ENCODE measurements around the gene IL34.
A peak's percentile ranks its signal among the peaks of the same experiment; 100 is the strongest.
"Not testable (repeated sequence)": the region's sequence is repeated elsewhere in the genome, so short reads cannot be mapped to it uniquely, and the experiment has no call there.

IL34 gene

DNA sequence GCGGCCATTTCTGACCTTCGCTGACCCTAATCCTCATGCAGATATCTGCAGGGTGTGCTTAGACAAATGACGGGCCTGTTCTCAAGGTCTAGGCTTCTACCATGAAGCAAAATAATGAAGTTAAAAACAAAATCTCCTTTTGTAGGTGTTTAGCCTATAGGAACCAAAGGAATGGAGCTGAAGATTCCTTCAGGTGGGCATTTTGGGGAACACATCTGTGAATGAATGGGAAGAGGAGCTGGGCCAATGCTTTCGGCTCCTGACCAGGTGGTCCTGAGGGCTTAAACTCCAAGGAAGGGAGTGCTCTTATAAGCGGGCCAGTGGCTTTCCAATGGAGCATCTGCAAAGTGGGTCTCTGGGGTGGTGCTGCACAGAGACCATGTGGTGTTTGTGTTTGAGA, 14.1 kb upstream of the IL34 start:
- DNase-seq: no peak

DNA sequence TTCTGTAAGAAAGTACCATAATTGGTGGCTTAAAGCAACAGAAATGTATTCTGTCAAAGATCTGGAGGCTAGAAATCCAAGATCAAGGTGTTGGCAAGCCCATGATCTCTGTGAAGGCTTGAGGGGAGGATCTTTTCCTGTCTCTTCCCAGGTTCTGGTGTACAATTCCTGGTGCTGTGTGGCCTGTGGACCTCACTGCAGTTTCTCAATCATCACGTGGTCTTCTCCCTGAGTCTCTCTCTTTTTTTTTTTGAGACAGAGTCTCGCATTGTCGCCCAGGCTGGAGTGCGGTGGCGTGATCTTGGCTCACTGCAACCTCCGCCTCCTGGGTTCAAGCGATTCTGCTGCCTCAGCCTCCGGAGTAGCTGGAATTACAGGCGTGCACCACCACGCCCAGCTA, 12.7 kb upstream of the IL34 start:
- not testable (repeated sequence) for DNase-seq

DNA sequence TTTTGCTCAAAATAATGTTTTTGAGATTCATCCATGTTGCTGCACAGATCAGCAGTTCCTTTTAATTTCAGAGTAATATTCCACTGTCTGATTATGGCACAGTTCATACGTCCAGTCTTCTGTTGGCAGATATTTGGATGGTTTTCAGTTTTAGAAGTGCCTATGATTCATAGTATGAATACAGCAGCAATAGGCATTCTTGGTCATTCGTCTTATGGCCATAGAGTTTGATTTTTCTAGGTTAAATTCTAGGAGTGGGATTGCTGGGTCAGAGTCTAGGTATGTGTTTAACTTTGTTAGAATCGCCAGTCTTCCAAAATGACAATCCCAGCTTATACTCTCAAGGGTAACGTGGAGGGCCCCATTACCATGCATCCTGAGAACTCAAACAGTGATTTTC, 11.5 kb upstream of the IL34 start:
- no peak for DNase-seq

DNA sequence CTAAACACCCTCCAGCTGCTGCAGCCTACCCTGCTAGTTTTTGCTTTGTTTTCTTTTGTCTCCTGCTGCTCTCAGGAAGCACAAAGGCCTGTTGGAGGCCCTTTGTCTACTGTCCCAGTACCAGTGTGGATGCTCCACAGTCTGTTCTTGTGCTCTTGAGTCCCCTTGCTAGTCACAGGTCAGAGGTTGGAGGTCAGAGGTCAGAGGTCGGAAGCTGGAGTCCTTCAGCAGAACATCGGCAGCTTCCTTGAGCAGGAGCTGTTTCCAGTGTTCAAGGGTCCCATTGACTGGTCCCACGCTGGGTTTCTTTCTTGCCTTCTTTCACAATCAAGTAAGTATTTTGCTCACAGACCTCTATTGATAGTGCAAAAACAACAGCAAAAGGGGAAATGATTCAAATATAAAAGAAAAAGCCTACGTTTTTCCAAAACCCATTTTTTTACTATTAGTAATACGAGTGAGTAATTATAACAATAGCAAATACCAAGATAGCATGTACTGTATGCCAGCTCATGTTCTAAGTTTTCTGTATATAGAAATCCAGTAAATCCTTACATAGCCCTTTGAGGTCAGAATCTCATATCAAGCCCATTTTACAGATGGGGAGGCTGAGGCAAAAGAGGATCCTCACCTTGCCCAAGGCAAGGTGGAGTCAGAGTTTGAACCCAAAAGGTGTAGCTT, 10.9 kb upstream of the IL34 start:
- no peak for DNase-seq

DNA sequence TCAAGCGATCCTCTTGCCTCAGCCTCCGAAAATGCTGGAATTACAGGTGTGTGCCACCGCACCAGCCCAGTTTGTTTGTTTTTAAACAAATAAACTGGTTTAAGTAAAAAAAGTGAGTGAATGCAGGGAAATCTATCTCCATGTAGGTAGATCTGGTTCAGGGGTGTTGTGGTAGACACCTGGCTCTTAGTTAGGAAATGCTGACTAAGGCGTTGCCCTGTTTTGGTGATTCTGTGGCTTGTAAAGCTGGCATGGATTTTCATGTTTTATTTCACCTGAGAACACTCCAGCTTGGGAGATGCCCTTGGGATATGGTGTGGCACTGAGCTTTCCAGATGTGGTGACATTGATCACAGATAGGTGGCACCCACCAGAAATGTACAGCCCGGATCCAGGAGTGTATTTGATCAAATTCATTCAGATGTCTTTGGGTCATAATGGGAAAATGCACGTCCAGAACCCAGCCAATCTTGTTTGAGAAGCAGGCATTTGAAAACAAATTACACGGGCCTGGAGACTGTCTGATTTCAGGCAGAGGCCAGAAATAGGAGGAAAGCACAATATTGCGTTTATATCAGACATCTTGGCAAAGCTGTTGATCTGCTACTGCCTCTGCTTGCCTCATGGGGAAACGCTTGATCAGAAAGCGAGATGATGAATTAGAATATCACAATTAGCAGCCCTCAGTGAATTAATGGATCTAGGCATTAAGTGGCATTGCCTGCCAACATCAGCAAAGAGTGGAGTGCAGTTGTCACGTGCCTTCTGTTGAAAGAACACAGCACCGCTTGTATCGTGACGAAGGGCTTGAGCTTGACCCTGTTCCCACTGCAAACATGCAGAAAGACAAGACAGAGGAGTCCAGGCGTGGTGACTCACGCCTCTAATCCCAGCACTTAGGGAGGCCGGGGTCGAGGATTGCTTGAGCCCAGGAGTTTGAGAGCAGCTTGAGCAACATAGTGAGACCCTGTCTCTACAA, 7.3 kb upstream of the IL34 start:
- no peak for DNase-seq

DNA sequence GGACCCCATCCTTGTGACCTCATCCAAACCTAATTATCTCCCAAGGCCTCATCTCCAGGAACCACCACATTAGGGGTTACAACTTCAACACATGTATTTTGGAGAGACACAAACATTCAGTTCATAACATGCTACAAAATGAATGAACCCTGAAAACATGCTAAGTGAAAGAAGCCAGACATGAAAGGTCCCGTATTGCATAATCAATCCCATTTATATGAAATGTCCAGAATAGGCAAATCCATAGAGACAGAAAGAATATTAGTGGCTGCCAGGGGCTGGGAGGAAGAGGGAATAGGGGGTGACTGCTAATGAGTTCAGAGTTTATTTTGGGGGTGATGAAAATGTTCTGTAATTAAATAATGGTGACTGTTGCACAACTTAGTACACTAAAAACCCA, 3.7 kb upstream of the IL34 start:
- no peak for DNase-seq

DNA sequence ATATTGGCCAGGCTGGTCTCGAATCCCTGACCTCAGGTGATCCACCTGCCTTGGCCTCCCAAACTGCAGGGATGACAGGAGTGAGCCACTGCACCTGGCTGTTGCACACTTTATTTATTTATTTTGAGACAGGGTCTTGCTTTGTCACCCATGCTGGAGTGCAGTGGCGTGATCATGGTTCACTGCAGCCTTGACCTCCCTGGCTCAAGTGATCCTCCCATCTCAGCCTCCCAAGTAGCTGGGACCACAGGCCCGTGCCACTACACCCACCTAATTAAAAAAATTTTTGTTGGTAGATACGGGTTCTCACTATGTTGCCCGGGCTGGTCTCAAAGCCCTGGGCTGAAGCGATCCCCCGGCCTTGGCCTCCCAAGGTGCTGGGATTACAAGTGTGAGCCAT, 3.1 kb upstream of the IL34 start:
- not testable (repeated sequence) for DNase-seq

DNA sequence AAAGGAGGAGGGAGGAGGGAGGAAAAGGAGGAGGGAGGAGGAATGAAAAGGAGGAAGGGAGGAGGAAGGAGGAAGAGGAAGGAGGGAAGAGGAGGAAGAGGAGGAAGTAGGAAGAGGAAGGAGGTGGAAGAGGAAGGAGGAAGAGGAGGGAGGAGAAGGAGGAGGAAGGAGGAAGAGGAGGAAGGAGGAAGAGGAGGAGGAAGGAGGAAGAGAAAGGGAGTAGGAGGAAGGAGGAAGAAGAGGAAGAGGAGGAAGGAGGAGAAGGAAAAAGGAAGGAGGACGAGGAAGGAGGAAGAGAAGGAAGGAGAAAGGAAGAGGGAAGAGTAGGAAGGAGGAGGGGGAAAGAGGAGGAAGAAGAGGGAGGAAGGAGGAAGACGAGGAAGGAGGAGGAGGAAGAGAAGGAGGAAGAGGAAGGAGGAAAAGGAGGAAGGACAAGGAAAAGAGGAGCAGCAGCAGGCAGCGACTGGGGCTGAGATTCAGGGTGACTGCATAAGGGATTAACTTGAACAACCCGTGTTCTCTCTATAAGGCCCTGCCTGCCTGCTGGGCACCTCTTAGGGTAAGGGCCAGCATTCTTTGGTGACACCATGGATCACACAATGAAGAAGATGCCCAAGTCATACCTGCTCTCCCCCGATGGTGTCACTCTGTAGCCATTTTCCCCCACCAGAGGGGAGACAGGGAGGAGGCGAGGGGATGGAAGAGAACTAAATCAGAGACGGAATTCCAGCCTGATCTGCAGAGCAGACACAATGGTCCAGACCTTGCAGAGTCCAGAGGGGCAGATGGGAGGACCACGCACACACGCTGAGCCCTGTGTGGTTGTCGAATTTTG, 1.4 kb upstream of the IL34 start:
- no peak for DNase-seq

DNA sequence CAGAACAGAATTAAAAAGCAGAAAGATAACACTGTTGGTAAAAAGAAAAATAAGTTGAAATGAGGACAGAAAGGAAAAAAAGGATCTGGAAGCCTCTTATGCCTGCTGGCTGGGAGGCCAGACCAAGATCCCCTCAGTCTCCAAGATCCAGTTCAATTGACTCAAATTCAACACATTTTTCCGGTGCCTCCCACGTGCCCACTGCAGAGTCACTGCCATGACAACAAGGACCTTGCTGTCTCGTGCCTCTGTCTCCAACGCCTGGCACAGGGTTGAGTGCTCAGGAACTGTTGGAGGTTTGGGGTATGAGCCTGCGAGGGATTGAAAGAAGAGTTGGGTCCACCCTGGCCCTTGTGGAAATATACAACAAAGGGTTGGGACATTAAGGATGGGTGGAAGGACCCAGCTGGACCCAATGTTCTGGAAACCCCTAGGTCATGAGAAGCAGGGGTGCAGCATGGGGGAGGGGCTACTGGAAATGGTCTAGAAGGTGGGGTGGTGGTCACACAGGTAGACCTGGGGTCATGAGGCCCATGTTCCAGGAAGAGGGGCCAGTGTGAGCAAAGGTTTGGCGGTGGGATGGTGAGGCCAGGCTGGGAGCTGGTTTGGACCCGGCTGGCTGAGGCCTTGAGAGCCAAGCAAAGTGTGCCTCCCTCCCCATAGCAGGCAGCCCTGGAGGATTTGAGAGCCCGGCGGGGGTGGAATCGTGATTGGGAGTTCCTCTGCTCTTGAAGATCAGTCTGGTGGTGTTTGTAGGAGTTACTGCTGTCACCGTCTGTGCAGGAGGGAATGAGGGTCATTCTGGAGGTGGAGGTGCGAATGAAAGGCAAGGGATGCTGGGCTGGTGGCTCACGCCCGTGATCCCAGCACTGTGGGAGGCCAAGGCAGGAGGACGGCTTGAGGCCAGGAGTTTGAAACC, 1.3 kb downstream of the IL34 start:
- DNase-seq: no peak

DNA sequence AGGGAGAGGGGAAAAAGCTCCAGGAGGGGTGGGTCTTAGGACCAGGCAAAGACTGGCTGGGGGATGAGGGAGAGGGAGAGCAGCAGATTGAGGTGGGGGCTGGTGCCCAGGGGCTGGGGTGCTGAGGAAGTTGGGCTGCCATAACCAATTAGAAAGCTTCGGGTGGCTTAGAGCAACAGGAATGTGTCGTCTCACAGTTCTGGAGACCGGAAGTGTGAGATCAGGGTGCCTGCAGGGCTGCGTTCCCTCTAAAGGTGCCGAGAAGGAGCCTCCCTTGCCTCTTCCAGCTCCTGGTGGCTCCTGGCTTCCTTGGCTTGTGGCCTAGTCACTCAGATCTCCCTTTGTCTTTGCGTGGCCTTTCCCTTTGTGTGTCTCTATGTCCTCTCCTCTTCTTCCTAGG, 2.2 kb downstream of the IL34 start:
- DNase-seq: no peak

DNA sequence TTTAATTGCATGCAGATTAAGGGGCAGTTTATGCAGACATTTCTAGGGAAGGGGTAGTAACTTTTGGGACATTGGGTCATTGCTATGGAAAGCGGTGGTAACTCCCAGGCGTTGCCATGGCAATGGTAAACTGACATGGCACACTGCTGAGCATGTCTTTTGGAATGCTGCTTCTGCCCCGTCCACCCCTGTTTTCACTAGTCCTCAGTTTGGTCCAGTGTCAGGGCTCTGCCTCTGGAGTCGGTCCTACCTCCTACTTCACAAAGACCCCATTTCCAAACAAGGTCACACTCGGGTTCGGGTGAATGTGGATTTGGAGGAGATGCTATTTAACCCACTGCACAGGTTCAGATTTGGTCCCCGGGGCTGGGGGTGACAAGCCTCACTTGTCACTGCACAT, 2.9 kb downstream of the IL34 start:
- DNase-seq: no peak

DNA sequence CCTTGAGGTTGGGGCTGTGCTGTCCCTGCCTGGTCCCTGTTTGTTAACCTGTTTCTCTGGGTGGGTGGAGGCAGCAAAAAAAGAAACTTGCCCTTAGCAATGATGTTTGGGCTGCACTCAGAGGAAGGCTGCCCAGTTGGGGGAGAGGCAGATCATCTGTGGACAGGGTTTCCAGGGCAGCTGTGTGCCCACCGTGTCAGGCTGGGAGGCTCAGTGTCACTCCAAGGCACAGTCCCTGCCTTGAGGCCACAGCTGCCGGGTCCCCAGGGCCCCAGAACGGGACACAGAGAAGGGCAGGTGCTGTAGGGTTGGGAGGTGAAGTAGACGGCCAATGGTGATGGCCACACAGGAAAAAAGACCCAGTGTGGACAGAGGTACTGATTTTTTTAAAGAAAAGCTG, 3.9 kb downstream of the IL34 start:
- DNase-seq: no peak

DNA sequence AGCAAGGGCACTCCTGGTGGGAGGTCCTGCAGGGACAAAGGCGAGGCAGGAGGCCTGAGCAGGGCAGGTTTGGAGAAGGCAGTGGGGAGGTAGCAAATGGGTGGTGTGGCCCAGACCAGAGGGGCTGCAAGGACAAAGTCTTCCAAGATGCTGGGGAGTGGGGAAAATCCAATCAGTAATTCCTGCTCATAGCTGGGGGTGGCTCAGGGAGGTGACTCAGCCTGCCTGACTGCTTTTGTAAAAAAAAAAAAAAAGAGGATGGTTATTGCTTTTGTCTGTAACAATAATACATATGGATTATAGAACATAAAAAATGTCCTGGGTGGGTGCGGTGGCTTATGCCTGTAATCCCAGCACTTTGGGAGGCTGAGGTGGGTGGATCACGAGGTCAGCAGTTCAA, 5.2 kb downstream of the IL34 start:
- DNase-seq: no peak

DNA sequence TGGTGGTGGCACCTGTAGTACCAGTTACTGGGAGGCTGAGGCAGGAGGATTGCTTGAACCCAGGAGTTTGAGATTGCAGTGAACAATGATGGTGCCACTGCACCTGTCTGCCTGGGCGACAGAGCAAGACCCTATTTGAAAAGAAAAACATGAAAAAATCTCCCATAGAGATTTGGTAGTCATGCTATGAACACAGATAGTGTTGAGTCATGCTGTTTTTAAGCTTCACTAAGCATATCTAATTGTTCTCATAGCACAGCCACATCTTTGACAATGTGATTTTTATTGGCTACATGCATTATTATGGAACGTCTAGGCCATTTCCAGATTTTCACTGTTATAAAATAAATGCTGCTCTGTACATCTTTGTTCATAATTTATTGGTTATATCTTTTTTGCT, 6.0 kb downstream of the IL34 start:
- DNase-seq: no peak

DNA sequence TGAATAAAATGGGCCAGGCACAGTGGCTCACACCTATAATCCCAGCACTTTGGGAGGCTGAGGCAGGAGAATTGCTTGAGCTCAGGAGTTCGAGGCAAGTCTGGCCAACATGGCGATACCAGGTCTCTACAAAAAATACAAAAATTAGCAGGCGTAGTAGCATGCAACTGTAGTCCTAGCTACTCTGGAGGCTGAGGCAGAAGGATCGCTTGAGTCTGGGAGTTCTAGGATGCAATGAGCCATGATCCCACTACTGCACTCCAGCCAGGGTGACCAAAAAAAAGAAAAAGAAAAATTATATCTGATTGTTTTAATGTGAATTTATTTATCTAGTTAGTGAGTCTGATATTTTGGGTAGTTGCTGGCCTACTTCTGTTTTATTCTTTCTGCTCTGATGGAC, 7.0 kb downstream of the IL34 start:
- no peak for DNase-seq

DNA sequence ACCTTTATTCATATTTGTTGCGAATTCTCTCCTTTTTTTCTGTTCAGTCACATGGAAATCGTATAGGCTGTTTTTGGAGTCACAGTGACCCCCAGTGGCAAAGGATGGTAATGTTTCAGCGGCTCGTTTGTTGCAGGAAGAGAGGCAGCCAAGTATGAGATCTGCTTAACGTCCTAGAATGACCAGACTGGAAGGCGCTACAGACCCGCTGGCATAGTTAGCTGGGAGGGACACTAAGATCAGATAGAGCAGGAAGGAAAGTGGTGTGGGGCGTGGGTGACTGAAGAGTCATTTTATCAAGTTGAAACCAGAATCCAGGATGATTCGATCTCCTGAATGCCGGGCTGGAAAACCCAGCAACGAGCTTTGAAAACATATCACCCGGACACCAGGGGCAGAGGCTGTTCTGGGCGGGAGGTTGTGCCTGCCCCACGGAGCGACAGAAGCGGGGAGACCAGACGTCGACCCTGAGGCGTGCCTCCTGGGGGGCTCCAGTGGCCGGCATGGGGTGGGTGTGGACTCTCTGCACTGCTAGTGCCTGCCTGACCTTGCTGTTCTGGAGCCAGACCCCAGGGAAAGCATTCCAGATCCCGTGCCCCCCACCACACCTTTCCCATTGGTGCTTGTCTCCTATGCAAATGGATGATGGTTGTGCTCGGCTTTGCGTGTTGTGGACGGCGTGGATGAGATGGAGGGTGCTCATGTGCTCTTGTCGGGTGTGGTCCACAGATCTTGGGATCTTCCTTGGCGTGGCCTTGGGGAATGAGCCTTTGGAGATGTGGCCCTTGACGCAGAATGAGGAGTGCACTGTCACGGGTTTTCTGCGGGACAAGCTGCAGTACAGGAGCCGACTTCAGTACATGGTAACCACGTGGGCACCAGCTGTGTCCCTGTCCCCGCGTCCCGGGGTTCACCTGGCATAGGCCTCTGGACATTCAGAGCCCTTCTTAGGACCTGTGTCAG, 7.7 kb downstream of the IL34 start:
- DNase-seq: peak; percentile 92 to 96

DNA sequence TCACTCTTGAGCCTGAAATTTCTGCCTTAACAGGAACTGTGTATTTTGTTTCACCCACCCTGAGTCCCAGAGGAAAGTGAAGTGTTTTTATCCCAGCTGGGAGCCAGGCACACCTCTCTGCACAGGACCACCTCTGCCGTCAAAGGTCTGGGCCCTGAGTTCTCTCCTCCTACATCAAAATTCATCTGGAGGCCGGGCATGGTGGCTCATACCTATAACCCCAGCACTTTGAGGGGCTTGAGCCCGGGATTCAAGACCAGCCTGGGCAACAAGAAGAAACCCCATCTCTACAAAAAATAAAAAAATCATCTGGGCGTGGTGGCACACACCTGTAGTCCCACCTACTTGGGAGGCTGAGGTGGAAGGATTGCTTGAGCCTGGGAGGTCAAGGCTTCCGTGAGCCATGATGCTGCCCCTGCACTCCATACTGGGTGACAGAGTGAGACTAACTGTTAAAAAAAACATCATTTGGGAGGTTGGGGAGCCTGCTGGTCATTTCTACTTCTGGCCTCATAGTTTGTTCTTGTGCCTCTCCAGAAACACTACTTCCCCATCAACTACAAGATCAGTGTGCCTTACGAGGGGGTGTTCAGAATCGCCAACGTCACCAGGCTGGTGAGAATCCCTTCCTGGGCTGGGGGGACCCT, 9.8 kb downstream of the IL34 start:
- no peak for DNase-seq

DNA sequence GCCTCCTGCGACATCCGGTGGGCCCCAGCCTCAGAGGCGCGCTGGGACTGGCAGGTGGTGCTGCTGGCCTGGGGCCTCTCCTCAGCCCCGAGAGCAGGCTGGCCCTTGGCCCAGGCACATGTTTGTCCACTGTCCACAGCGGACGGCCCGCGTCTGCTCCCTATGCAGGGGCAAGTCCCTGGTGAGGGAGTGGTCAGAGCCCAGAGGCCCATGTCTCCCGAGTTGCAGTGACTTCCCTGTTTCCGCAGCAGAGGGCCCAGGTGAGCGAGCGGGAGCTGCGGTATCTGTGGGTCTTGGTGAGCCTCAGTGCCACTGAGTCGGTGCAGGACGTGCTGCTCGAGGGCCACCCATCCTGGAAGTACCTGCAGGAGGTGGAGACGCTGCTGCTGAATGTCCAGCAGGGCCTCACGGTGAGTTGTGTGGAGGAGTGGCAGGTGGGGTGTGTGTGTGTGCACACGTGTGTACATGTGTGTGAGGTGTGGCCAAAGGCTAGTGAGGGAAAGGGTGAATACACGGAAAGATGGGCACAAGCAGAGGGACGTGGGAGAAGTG, 10.4 kb downstream of the IL34 start:
- DNase-seq: no peak

DNA sequence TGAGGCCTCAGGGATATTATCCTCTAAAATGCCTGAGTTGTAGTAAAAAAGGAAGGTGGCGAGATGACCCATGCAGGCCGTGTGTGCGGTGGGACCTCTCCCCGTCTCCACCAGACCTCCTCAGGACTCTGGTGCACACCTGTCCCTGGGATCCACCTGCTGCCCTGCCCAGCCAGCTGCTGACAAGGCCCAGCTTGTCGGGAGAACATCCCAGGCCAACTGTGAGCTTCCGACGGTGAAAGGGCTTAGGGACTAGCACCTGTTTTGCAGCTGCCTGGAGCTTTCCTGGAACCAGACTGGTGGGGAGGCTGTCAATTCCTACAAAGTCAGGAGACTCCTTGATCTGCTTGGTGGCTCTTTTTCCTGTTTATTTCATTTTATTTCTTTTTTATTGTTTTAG, 11.6 kb downstream of the IL34 start:
- no peak for DNase-seq

DNA sequence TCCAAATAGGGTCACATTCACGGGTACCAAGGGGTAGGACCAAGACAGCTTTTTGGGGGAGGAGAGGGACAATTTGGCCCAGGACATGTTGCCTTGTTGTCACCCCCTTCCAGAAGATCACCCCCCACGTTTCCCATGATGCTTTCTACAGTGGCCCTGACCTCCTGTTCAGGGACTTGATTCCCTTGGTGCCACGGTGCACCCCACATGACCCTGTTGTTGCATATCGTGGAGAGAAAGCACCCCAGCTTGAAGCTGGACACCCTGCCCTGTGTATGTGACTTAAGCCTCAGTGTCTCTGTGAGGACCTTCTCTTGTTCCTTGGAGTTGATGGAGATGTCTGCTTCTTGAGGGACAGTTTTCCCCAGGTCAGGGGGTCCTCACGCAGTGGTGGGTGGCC, 12.6 kb downstream of the IL34 start:
- no peak for DNase-seq

All from activated T-cell treated with anti-CD3 and anti-CD28 coated beads, Interleukin-2, amount 50 U/mL, for 48 hours (primary cell).